HG03139 (cell line): ENCODE data around the gene REEP6.
A peak's percentile ranks its signal among the peaks of the same experiment; 100 is the strongest.
"Not testable (repeated sequence)": the region's sequence is repeated elsewhere in the genome, so short reads cannot be mapped to it uniquely, and the experiment has no call there.

ENCODE experiments used
- ATAC-seq: cut with Tn5 transposase; IDR thresholded peaks from one replicate; pipeline ENCODE4 v1.9.1; 2021; ENCODE audit not compliant: unreplicated experiment

Gene REEP6

DNA sequence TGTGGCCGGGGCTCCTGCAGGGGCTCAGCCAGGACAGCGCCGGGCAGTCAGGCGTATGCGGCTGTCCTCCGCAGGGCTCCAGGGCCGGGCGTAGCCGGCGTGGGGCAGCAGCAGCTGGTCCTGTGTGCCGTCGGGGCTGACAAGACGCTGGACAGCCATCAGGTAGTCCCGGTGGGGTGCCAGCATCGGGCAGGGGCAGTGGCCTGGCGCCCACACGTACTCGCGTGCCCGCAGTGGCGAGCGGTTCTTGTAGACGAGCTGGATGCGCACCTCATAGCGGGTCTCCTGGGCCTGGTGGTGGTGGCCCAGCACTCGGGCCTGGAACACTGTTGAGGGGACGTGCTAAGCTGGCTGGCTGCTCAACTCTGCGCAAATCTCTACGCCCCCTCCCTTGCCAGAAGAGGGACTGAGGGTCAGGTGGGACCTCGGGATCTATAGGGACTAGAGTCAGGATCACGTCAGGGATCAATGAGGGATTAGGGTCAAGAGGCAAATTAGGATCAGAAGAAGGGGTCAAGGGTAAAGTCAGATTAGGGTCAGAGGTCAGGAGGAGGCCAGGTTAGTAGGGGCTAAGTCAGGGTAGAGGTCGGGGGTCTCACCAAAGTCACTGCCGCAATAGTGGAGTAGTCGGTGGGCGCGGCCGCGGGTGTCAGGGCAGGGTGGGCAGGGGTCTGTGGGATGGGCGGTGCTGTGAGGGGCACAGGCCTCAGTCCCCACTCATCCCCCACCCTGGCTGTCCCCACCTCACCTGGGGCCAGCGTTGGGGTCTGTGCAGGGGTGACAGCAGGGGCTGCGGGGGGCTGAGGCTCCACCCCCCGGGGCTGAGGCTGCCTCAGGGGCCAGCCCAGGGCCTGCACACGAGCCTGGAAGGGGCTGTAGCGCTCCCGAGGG is 15.3 kb downstream of the REEP6 start:
- no peak for ATAC-seq

GRCh38 chr19:1507192-1507660 is 16.2 kb downstream of the REEP6 start:
- no peak for ATAC-seq

- ATAC-seq = peak; percentile 61
Observed at GRCh38 chr19:1507763-1508506, 17.0 kb downstream of the REEP6 start.

DNA sequence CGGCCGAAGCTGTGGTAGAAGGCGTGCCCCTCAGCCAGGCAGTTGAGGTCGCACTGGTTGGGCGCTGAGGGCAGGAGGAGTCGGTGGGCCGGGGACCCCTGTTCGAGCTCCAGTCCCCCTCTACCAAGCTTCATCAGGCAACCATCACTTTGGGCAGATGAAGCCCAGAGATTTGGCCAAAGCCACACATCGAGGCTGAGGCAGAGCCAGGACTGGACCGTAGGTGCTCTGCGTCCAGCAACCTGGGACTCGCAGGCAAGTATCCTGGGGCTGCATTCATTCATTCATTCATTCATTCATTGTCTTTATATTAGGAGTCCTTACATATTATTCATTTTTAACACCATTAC is 17.5 kb downstream of the REEP6 start:
- no peak for ATAC-seq

DNA sequence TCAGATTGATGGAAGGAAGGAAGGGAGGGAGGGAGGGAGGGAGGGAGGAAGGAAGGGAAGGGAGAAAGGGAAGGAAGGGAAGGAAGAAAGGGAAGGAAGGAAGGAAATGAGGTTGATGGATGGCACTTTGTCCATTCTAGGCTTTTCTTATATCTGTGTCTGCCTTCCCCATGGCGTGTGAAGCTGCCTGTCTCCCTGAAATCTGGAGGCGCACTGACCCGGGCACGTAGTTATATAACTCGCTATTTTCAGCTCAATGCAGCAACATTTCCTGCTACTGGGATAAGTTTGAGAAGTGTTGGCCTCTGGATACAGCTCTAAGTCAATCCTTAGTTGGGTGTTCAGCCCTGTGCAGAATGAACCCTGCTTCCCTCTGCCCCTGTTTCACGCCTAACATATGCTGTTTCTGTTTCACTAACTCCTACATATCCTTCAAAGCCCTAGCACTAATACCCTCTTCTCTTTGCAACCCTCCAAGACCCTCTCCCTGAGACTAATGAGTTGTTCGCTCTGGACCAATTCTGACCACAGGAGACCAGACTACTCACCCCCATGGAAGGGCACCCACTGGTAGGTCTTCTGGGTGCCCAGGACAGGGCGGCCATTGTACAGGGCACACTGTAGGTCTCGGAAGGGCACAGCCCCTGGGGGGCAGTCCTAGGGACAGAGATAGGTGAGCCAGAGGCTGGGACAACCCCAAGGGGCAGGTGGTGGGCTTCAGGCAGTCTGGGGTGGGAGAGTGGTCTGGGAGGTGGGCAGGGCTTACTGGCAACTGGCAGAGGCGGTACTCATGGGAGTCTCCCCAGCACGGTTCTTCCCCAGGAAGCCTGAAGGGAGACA is 18.8 kb downstream of the REEP6 start:
- no peak for ATAC-seq

GRCh38 chr19:1510442-1510806 is 19.4 kb downstream of the REEP6 start:
- no peak for ATAC-seq

- ATAC-seq = no peak
Observed at GRCh38 chr19:1510807-1511206, 19.8 kb downstream of the REEP6 start.

DNA sequence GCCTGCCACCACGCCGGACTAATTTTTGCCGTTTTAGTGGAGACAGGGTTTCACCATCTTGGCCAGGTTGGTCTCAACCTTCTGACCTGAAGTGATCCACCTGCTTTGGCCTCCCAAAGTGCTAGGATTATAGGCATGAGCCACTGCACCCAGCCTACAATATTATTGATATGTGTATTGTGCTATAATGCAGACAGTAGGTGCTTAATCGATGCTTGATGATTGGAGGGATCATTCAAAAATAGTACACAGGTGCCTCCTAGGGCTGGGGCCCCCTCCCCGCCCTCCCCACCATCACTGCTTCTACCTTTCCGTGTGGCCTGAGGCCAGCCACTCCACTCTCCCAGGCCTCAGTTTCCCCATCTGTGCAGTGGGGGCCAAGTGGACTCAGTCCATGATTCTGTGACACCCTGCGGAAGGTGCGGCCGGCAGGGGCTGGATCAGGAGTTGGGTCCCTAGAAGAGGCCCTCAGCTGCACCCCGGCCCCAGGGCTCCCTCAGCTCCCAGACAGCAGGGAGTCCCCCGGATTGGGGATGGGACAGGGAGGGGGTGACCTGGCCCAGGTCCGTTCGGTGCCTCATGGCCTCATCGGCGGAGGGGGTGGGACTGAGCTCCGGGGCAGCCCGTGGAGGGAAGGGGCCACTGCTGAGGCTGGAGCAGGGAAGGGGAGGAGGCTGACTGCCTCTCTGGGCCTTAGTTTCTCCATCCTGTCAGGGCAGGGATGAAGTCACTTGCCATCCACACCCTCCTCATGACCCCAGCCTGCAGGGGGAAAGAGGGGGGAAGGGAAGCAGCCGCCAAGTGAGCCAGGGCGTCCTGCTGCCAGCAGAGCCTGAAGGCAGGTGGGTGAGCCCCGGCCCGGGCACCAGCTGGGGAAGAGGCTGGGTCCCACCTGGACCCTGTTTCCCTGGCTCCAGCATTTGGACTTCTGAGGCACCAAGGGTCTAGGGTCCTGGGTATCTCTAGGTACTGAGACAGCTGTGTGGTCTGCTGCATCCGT is 20.6 kb downstream of the REEP6 start:
- ATAC-seq = no peak

- no peak for ATAC-seq
Observed at GRCh38 chr19:1512671-1513498, 21.9 kb downstream of the REEP6 start, which contains the start of gene ADAMTSL5. ADAMTSL5 (minus strand) TSS chr19:1513019; CDS start chr19:1510943, 2,076 bp downstream.

GRCh38 chr19:1513499-1514294 is 22.7 kb downstream of the REEP6 start:
- no peak for ATAC-seq

GRCh38 chr19:1514295-1514661 is 23.3 kb downstream of the REEP6 start:
- no peak for ATAC-seq

- ATAC-seq = no peak
Observed at GRCh38 chr19:1514986-1515721, 24.2 kb downstream of the REEP6 start.

DNA sequence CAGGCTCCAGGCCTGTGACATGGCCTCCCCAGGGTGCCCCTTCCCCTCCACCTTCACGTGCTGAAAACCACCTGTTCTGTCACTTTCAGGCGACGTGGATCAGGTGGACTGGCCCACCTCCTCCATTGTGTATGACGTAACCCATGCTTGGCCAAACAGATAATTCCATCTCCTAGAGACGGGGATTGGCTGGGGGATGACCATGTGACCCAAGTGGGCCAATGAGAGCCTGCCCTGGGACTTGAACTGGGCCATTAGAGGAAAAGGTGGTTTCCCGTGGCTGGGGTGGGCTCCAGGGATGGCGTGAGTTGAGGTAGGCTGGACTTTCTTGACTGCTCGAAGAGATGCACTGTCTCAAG is 25.4 kb downstream of the REEP6 start:
- ATAC-seq = no peak

GRCh38 chr19:1518471-1518870 is 27.5 kb downstream of the REEP6 start:
- no peak for ATAC-seq

GRCh38 chr19:1519802-1520201 is 28.8 kb downstream of the REEP6 start:
- ATAC-seq = not testable (repeated sequence)

- no peak for ATAC-seq
Observed at GRCh38 chr19:1520203-1520780, 29.3 kb downstream of the REEP6 start.

- ATAC-seq = no peak
Observed at GRCh38 chr19:1521636-1522035, 30.7 kb downstream of the REEP6 start.
